ENCODE data around the gene TSPO. TPM values are rescaled to one million over a fixed set of nuclear protein-coding genes. Genes with fewer than 3 reads are reported as not detected.

Gene TSPO
- total RNA-seq, 1 experiment from 2014 or later = 243 TPM

GRCh38 chr22:43208703-43209522, 57.6 kb downstream of the TSPO start:
- intact Hi-C loops (cut with micrococcal nuclease; ENCODE audit: unreplicated experiment) = no loop called here
- no peak overlapping the region for H3K4me2 ChIP-seq
- peaks cover 9% of the 10 kb centered on the region; the same call in 1 of the 2 replicates for H3F3A ChIP-seq (ENCODE audit: insufficient read depth, low read depth)
- no peaks in the 10 kb centered on the region for H3K9me3 ChIP-seq (ENCODE audit: insufficient read depth, low read depth)
- no peaks in the 10 kb centered on the region for H3K79me2 ChIP-seq (ENCODE audit: low read depth)
- no peaks in the 10 kb centered on the region for H3K4me1 ChIP-seq (replicated peaks; ENCODE audit: insufficient read depth)
- peaks cover 33% of the 10 kb centered on the region for H3K27me3 ChIP-seq (ENCODE audit: insufficient read depth, low read depth)
- no TSS peak for BruUV-seq (replicated peaks)
- H3K27ac ChIP-seq = no peak overlapping the region
- CTCF ChIA-PET = interaction anchor here (0.5 kb wide), 1 partner anchor 341 kb away, joined by 8 read pairs; no protein-coding TSS in a partner anchor
- H3K36me3 ChIP-seq (ENCODE audit: low read depth) = no peaks in the 10 kb centered on the region
- TF ChIP-seq EZH2 (IDR thresholded peaks at IDR 0.05; ENCODE audit: low read depth) (no peak), CTCF (conservative IDR thresholded peaks at IDR 0.05) (no peak)
- H3K4me3 ChIP-seq = no peak overlapping the region
- H3K9me2 ChIP-seq (ENCODE audit: insufficient read depth) = no peaks in the 10 kb centered on the region
- H2AFZ ChIP-seq = no peak overlapping the region
- POLR2A ChIA-PET (ENCODE audit: unreplicated experiment) = no interaction called here
- no peak for DNase-seq
- H4K20me1 ChIP-seq (ENCODE audit: insufficient read depth) = no peaks in the 10 kb centered on the region; the same call in 1 of the 2 replicates

- BruUV-seq (replicated peaks) = no TSS peak
- peaks cover 39% of the 10 kb centered on the region for H3K27me3 ChIP-seq (ENCODE audit: insufficient read depth, low read depth)
- no peak overlapping the region for H3K27ac ChIP-seq
- H3F3A ChIP-seq (ENCODE audit: insufficient read depth, low read depth) = peaks cover 9% of the 10 kb centered on the region; the same call in 1 of the 2 replicates
- TF ChIP-seq EZH2 (IDR thresholded peaks at IDR 0.05; ENCODE audit: low read depth) (no peak), CTCF (conservative IDR thresholded peaks at IDR 0.05) (no peak)
- no peaks in the 10 kb centered on the region for H3K9me3 ChIP-seq (ENCODE audit: insufficient read depth, low read depth)
- H3K4me1 ChIP-seq (replicated peaks; ENCODE audit: insufficient read depth) = no peaks in the 10 kb centered on the region
- H3K79me2 ChIP-seq (ENCODE audit: low read depth) = no peaks in the 10 kb centered on the region
- H3K4me3 ChIP-seq = no peak overlapping the region
- H3K4me2 ChIP-seq = no peak overlapping the region
- ChIA-PET POLR2A (ENCODE audit: unreplicated experiment) (no interaction called here), CTCF (interaction anchor here (0.5 kb wide), 1 partner anchor 341 kb away, joined by 8 read pairs; no protein-coding TSS in a partner anchor)
- DNase-seq = no peak
- H4K20me1 ChIP-seq (ENCODE audit: insufficient read depth) = no peaks in the 10 kb centered on the region; the same call in 1 of the 2 replicates
- intact Hi-C loops (cut with micrococcal nuclease; ENCODE audit: unreplicated experiment) = no loop called here
- H3K9me2 ChIP-seq (ENCODE audit: insufficient read depth) = no peaks in the 10 kb centered on the region
- H2AFZ ChIP-seq = no peak overlapping the region
- H3K36me3 ChIP-seq (ENCODE audit: low read depth) = no peaks in the 10 kb centered on the region
Observed at GRCh38 chr22:43209523-43209890, 58.1 kb downstream of the TSPO start.

GRCh38 chr22:43209971-43210370, 58.6 kb downstream of the TSPO start:
- CTCF ChIA-PET = no interaction called here
- no peak overlapping the region for H2AFZ ChIP-seq
- intact Hi-C loops (cut with micrococcal nuclease; ENCODE audit: unreplicated experiment) = no loop called here
- no TSS peak for BruUV-seq (replicated peaks)
- peaks cover 43% of the 10 kb centered on the region for H3K27me3 ChIP-seq (ENCODE audit: insufficient read depth, low read depth)
- POLR2A ChIA-PET (ENCODE audit: unreplicated experiment) = no interaction called here
- H3K4me2 ChIP-seq = no peak overlapping the region
- peaks cover 8% of the 10 kb centered on the region; the same call in 1 of the 2 replicates for H3F3A ChIP-seq (ENCODE audit: insufficient read depth, low read depth)
- no peaks in the 10 kb centered on the region; the same call in 1 of the 2 replicates for H4K20me1 ChIP-seq (ENCODE audit: insufficient read depth)
- no peak overlapping the region for H3K27ac ChIP-seq
- H3K79me2 ChIP-seq (ENCODE audit: low read depth) = no peaks in the 10 kb centered on the region
- no peaks in the 10 kb centered on the region for H3K9me3 ChIP-seq (ENCODE audit: insufficient read depth, low read depth)
- TF ChIP-seq CTCF (conservative IDR thresholded peaks at IDR 0.05) = no peak
- no peak for TF ChIP-seq EZH2 (IDR thresholded peaks at IDR 0.05; ENCODE audit: low read depth)
- no peaks in the 10 kb centered on the region for H3K36me3 ChIP-seq (ENCODE audit: low read depth)
- DNase-seq = no peak
- H3K9me2 ChIP-seq (ENCODE audit: insufficient read depth) = no peaks in the 10 kb centered on the region
- H3K4me3 ChIP-seq = no peak overlapping the region
- no peaks in the 10 kb centered on the region for H3K4me1 ChIP-seq (replicated peaks; ENCODE audit: insufficient read depth)

All from PC-9 (cell line).